Motor neuron (in vitro differentiated cells): ENCODE results near the gene RFTN1. TPM values are rescaled to one million over a fixed set of nuclear protein-coding genes. Genes with fewer than 3 reads are reported as not detected.

ENCODE experiments used
- ATAC-seq, 8 experiments: fragments of 200-7000 bp; cut with Tn5 transposase; replicated peaks in 6 of 8; 2 replicates each; pipeline ENCODE4 v1.8.0; 2021; ENCODE audit warnings: mild to moderate bottlenecking in 8 of 8, moderate library complexity in 8 of 8
- H3K27ac ChIP-seq, 2 donors: fragments of 250-450 bp; sonication (Bioruptor Pico); 2 replicates each; pipeline ENCODE4 v1.9.0; 2021; ENCODE audit warnings: antibody characterized with exemption in 2 of 2, mild to moderate bottlenecking in 2 of 2, moderate library complexity in 1 of 2
- H3K4me1 ChIP-seq, 2 donors: fragments of 250-450 bp; sonication (Bioruptor Pico); replicated peaks in 1 of 2; 2 replicates each; pipeline ENCODE4 v1.6.1; 2021; ENCODE audit warnings: antibody characterized with exemption in 2 of 2, mild to moderate bottlenecking in 2 of 2, moderate library complexity in 1 of 2
- H3K4me3 ChIP-seq, 5 donors: fragments of 250-450 bp; sonication (Bioruptor Pico); 2 replicates each; pipeline ENCODE4 v1.9.0; 2021; ENCODE audit warnings: antibody characterized with exemption in 5 of 5, mild to moderate bottlenecking in 5 of 5, moderate library complexity in 4 of 5
- WGBS, 10 experiments: fragments of 450-650 bp; shearing (Covaris generic); methylation state at CpG; one replicate each; pipeline ENCODE4 v1.0.0; 2022; 5-methylcytosine and 5-hydroxymethylcytosine counted together
- in situ Hi-C, 9 experiments: fragments of 400-800 bp; cut with MboI; loops; one replicate each; pipeline ENCODE4 v1.15.0; 2021; ENCODE audit warnings: low sequenced_read_pairs in 9 of 9, low pct_unique_long_range_greater_than_20kb in 2 of 9; ENCODE audit not compliant: unreplicated experiment in 9 of 9
- total RNA-seq, 8 experiments: library from RNA; unstranded; fragments of 300-600 nt; gene quantifications; 2 replicates each; pipeline versions ENCODE4 v1.2.3 to v1.2.4, GENCODE V29; 2022

The RFTN1 gene
- total RNA-seq, 8 experiments from 2014 or later: 2.4 to 27.9 (median 6.7) TPM

DNA sequence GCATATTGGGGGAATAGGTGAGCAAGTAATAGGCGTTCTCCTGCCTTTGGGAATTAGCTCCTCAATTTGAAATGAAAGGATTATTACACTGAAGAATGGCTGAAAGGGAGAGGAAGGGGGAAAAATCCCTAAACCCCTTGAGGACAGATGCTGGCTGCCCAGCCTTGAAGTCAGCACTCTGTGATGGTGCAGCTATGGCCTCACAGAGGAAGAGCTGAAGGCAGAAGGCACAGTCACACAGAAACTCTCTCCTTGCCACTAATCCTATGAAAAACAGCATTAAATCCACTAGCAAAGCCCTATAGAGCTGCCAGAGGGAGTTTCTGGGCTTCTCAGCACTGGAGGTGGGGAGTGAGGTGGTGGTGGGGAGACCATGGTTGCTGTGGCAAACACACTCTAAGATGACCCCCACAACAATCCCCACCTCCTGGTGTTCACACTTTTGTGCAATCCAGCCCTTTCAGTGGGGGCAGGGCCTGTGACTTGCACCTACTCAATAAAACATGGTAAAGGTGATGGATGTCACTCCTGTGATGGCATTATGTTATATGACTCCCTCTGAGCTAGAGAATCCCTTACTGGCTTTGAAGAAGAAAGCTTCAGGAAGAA is 101.2 kb downstream of the RFTN1 start:
- no peak for ATAC-seq
- 60 to 100% (median 88%) methylated on average over 1 of the region's 1 CpG; no CpG with 5 or more reads in 3 of the 10 experiments for WGBS, 10 experiments
- in situ Hi-C loops: no loop called here
- peaks cover 4 to 5% of the 10 kb centered on the region in 2 donors for H3K4me1 ChIP-seq
- no peak overlapping the region for H3K4me3 ChIP-seq
- no peak overlapping the region for H3K27ac ChIP-seq

DNA sequence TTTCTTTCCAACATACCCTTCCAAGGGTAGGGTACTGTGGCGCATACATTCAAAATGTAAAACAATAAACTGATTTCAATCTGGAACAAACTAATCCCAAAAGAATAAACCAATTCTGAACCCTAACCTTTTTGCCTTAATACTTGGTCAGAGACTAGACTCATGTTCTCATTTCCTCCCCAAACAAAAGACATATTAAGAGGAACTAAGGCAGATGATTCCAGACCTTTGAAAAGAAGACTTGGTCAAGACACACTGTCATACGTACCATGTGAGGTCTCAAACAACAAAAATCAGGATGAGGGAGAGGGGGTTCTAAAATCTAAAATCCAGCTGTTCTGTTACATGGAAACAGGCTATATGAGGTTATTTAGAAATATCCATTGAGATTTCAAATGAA is 102.1 kb downstream of the RFTN1 start:
- Histone ChIP-seq H3K27ac (no peak overlapping the region), H3K4me3 (no peak overlapping the region), H3K4me1 (peaks cover 6 to 10% of the 10 kb centered on the region in 2 donors)
- ATAC-seq: no peak
- 81 to 100% (median 95%) methylated on average over 1 to 2 of the region's 2 CpGs; no CpG with 5 or more reads in 1 of the 10 experiments for WGBS, 10 experiments
- in situ Hi-C loops: no loop called here

DNA sequence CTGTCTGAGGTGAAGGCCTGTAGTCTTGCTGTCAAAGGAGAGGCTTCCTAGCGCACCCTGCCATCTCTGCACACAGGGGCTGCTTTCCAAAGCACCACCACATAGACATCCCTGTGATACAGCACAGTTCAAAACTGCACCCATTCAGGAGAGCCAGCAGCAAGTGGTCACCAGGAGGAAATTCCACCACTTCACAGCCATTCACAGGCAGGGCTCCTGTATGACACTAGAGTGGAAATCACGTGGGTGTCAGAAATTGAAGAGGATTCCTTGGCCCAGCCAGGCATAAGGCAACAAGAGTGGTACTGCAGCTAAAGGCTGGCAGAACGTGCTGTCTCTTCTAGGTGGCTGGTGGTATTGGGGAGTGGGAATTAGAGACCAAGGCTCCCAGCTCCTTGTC is 102.8 kb downstream of the RFTN1 start:
- no peak overlapping the region for H3K27ac ChIP-seq
- WGBS, 10 experiments: 0 to 100% (median 84%) methylated on average over 1 to 3 of the region's 3 CpGs; no CpG with 5 or more reads in 3 of the 10 experiments
- no peak overlapping the region for H3K4me3 ChIP-seq
- peaks cover 14 to 17% of the 10 kb centered on the region in 2 donors for H3K4me1 ChIP-seq
- in situ Hi-C loops: no loop called here
- ATAC-seq: peak in 3 of 8 experiments; percentile 21 to 74 (median 31)

- in situ Hi-C loops: no loop called here
- Histone ChIP-seq H3K4me3 (no peak overlapping the region), H3K27ac (no peak overlapping the region), H3K4me1 (peaks cover 16 to 24% of the 10 kb centered on the region in 2 donors)
- ATAC-seq: no peak
- 80 to 100% (median 88%) methylated on average over 1 to 3 of the region's 6 CpGs; no CpG with 5 or more reads in 4 of the 10 experiments for WGBS, 10 experiments
These were observed 104.5 kb downstream of the RFTN1 start for GRCh38 chr3:16409032-16409431.

GRCh38 chr3:16407366-16407765 is 106.1 kb downstream of the RFTN1 start:
- in situ Hi-C loops: no loop called here
- Histone ChIP-seq H3K4me3 (no peak overlapping the region), H3K27ac (no peak overlapping the region), H3K4me1 (peaks cover 16 to 24% of the 10 kb centered on the region in 2 donors)
- ATAC-seq: no peak
- WGBS, 10 experiments: 30 to 100% (median 87%) methylated on average over 1 to 2 of the region's 2 CpGs

GRCh38 chr3:16406579-16406978 is 106.9 kb downstream of the RFTN1 start:
- no peak overlapping the region for H3K27ac ChIP-seq
- in situ Hi-C loops: no loop called here
- ATAC-seq: no peak
- H3K4me1 ChIP-seq: peaks cover 16 to 24% of the 10 kb centered on the region in 2 donors
- WGBS, 10 experiments: 17 to 92% (median 58%) methylated on average over 2 of the region's 2 CpGs; no CpG with 5 or more reads in 3 of the 10 experiments
- no peak overlapping the region for H3K4me3 ChIP-seq

- no peak overlapping the region for H3K27ac ChIP-seq
- 40 to 100% (median 84%) methylated on average over 1 to 6 of the region's 6 CpGs; no CpG with 5 or more reads in 1 of the 10 experiments for WGBS, 10 experiments
- in situ Hi-C loops: no loop called here
- peaks cover 16 to 24% of the 10 kb centered on the region in 2 donors for H3K4me1 ChIP-seq
- ATAC-seq: peak in 3 of 8 experiments; percentile 38 to 69 (median 62)
- H3K4me3 ChIP-seq: no peak overlapping the region
These were observed 107.3 kb downstream of the RFTN1 start for GRCh38 chr3:16406166-16406565.

- in situ Hi-C loops: no loop called here
- WGBS, 10 experiments: 80 to 100% (median 97%) methylated on average over 1 to 5 of the region's 6 CpGs; no CpG with 5 or more reads in 3 of the 10 experiments
- H3K4me1 ChIP-seq: peaks cover 16 to 26% of the 10 kb centered on the region in 2 donors
- H3K27ac ChIP-seq: no peak overlapping the region
- ATAC-seq: no peak
- no peak overlapping the region for H3K4me3 ChIP-seq
These were observed 109.1 kb downstream of the RFTN1 start for GRCh38 chr3:16404349-16404895.

- in situ Hi-C loops: no loop called here
- WGBS, 10 experiments: 50 to 100% (median 92%) methylated on average over 1 to 6 of the region's 6 CpGs
- Histone ChIP-seq H3K4me1 (peaks cover 11 to 33% of the 10 kb centered on the region in 2 donors), H3K27ac (no peak overlapping the region), H3K4me3 (no peak overlapping the region)
- no peak for ATAC-seq
These were observed 111.0 kb downstream of the RFTN1 start for GRCh38 chr3:16402451-16402850.

DNA sequence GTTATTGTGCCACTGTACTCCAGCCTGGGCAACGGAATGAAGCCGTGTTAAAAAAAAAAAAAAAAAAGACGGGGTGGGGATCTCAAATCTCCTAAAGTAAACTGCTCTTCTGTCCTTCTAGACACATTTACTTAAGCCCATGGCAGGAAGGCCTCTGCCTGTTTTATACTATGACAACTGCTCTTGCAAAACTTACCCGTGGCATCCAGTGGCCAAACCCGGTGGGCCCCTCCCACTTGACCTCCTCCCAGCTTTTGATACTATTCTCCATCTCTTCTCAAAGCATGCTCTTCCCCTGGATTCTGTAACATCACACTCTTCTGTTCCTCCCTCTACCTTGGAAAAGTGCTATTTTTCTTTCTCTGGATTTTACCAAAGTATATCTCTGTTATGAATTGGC is 112.2 kb downstream of the RFTN1 start:
- WGBS, 10 experiments: 0 to 100% (median 94%) methylated on average over 1 to 5 of the region's 5 CpGs; no CpG with 5 or more reads in 1 of the 10 experiments
- no peak overlapping the region for H3K27ac ChIP-seq
- H3K4me3 ChIP-seq: no peak overlapping the region
- H3K4me1 ChIP-seq: peaks cover 8 to 25% of the 10 kb centered on the region in 2 donors
- in situ Hi-C loops: no loop called here
- ATAC-seq: no peak

GRCh38 chr3:16400106-16400931 is 113.2 kb downstream of the RFTN1 start:
- in situ Hi-C loops: no loop called here
- 85 to 100% (median 97%) methylated on average over 1 to 7 of the region's 11 CpGs; no CpG with 5 or more reads in 2 of the 10 experiments for WGBS, 10 experiments
- peaks cover 0 to 18% of the 10 kb centered on the region in 2 donors for H3K4me1 ChIP-seq
- peak in 2 of 8 experiments; percentile 12 to 26 for ATAC-seq
- H3K27ac ChIP-seq: no peak overlapping the region
- H3K4me3 ChIP-seq: no peak overlapping the region

DNA sequence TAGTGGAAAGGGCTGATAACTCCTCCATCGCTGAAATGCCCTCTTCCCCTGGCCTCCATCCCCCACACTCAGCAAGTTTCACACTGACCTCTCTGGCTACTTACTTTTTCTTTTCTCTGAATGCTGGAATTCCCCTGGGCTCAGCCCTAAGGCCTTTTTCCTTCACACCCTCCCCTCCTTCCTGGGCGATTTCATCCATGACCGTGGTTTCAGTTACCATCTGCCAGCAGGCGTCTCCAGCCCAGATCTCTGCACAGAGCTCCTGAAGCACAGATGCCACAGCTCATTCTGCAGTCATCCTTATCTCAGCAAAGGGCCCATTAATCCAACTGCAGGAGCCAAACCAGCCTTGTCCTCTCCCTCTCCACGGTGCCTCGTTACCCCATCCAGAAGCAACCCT is 114.0 kb downstream of the RFTN1 start:
- in situ Hi-C loops: no loop called here
- peak in 7 of 8 experiments; percentile 38 to 98 (median 52) for ATAC-seq
- H3K4me1 ChIP-seq: peaks cover 0 to 12% of the 10 kb centered on the region in 2 donors
- 0 to 85% (median 38%) methylated on average over 1 to 4 of the region's 6 CpGs; no CpG with 5 or more reads in 4 of the 10 experiments for WGBS, 10 experiments
- H3K4me3 ChIP-seq: no peak overlapping the region
- H3K27ac ChIP-seq: no peak overlapping the region

DNA sequence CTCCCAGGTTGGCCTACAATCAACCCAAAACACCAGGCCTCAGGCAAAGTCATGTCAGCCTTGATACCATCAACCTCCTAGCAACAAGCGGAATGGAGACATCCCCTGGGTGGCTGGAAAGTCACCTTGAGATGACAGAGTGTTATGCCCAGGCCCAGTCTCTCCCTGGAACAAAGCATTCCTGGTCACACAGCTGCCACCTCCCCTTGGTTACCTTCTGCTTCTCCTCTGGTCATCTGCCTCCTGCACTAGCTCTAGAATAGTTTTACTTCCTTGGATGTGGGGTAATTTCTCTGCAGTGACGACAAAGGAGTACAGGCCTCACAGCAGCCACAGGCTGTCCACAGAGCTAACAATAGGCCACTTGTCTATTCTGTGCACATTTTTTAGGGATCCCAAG is 114.9 kb downstream of the RFTN1 start:
- H3K27ac ChIP-seq: peak overlapping the region in 1 of 2 donors; percentile 17
- H3K4me3 ChIP-seq: no peak overlapping the region
- in situ Hi-C loops: no loop called here
- H3K4me1 ChIP-seq: peaks cover 0 to 12% of the 10 kb centered on the region in 2 donors
- WGBS, 10 experiments: 33 to 67% (median 57%) methylated on average over 1 to 2 of the region's 2 CpGs; no CpG with 5 or more reads in 5 of the 10 experiments
- ATAC-seq: peak in 4 of 8 experiments; percentile 19 to 88 (median 57)
